Liver (tissue), 9 donors: Measurements from ENCODE around the gene SAMD7. TPM values are rescaled to one million over a fixed set of nuclear protein-coding genes. Genes with fewer than 3 reads are reported as not detected.
A peak's percentile ranks its signal among the peaks of the same experiment; 100 is the strongest.

ENCODE experiments used
- DNase-seq: peaks from one replicate; pipeline ENCODE4 v3.0.0-alpha.2; 2017; ENCODE audit warnings: low spot score
- H3K27ac ChIP-seq, 2 donors: one replicate each; pipeline ENCODE4 v1.7.0; 2013; ENCODE audit warnings: inconsistent platforms in 2 of 2, low read length in 2 of 2, control low read depth in 1 of 2, low read depth in 1 of 2, mild to moderate bottlenecking in 1 of 2
- H3K27me3 ChIP-seq, 4 donors: one replicate each; pipeline versions ENCODE4 v1.6.1 to v1.7.0; 2013; ENCODE audit warnings: low read length in 3 of 4, inconsistent platforms in 1 of 4, mild to moderate bottlenecking in 1 of 4, moderate library complexity in 1 of 4; ENCODE audit not compliant: control insufficient read depth in 4 of 4, insufficient read depth in 4 of 4
- H3K36me3 ChIP-seq, 4 donors: one replicate each; pipeline versions ENCODE4 v1.6.1 to v1.7.0; 2013; ENCODE audit warnings: low read length in 3 of 4, mild to moderate bottlenecking in 3 of 4, low read depth in 1 of 4, moderate library complexity in 1 of 4; ENCODE audit not compliant: control insufficient read depth in 4 of 4, insufficient read depth in 3 of 4
- H3K4me1 ChIP-seq, 4 donors: one replicate each; pipeline versions ENCODE4 v1.6.1 to v1.7.0; 2013; ENCODE audit warnings: low read length in 3 of 4, mild to moderate bottlenecking in 3 of 4, moderate library complexity in 1 of 4; ENCODE audit not compliant: control insufficient read depth in 4 of 4, insufficient read depth in 4 of 4
- H3K4me3 ChIP-seq, 3 donors: one replicate each; pipeline versions ENCODE4 v1.6.1 to v1.7.0; 2013; ENCODE audit warnings: low read length in 3 of 3, control low read depth in 1 of 3, low read depth in 1 of 3, mild to moderate bottlenecking in 1 of 3
- H3K9ac ChIP-seq, 2 donors: one replicate each; pipeline ENCODE4 v1.7.0; 2013; ENCODE audit warnings: low read length in 2 of 2, mild to moderate bottlenecking in 2 of 2, moderate library complexity in 2 of 2, control low read depth in 1 of 2, low read depth in 1 of 2
- H3K9me3 ChIP-seq, 4 donors: one replicate each; pipeline versions ENCODE4 v1.6.1 to v1.7.0; 2013; ENCODE audit warnings: low read length in 3 of 4; ENCODE audit not compliant: control insufficient read depth in 4 of 4
- ATF3 ChIP-seq: IDR thresholded peaks from 2 replicates; pipeline ENCODE4 v1.6.1; 2016; ENCODE audit warnings: antibody characterized with exemption
- CTCF ChIP-seq: fragments of 150-350 bp; IDR thresholded peaks from 2 replicates; pipeline ENCODE4 v1.5.1; 2017; ENCODE audit warnings: improper control_type of control experiment, low read depth, low read length; ENCODE audit not compliant: missing input control
- EGR1 ChIP-seq, 2 donors: IDR thresholded peaks; 2 replicates each; pipeline ENCODE4 v1.6.1; 2016 to 2018; ENCODE audit warnings: antibody characterized with exemption in 2 of 2, low read depth in 2 of 2
- FOXA1 ChIP-seq: IDR thresholded peaks from 2 replicates; pipeline ENCODE4 v1.6.1; 2016; ENCODE audit warnings: antibody characterized with exemption
- FOXA2 ChIP-seq: IDR thresholded peaks from 2 replicates; pipeline ENCODE4 v1.6.1; 2016; ENCODE audit warnings: antibody characterized with exemption
- GABPA ChIP-seq, 2 donors: IDR thresholded peaks in 1 of 2; conservative IDR thresholded peaks in 1 of 2; 2 replicates each; pipeline ENCODE4 v1.6.1; 2016; ENCODE audit warnings: antibody characterized with exemption in 2 of 2, mild to moderate bottlenecking in 1 of 2, moderate library complexity in 1 of 2
- HNF4A ChIP-seq, 2 donors: conservative IDR thresholded peaks; 2 replicates each; pipeline ENCODE4 v1.6.1; 2016; ENCODE audit warnings: antibody characterized with exemption in 2 of 2, mild to moderate bottlenecking in 2 of 2
- HNF4G ChIP-seq: IDR thresholded peaks from 2 replicates; pipeline ENCODE4 v1.6.1; 2016; ENCODE audit warnings: antibody characterized with exemption
- JUND ChIP-seq, 2 donors: IDR thresholded peaks; 2 replicates each; pipeline ENCODE4 v1.6.1; 2016; ENCODE audit warnings: antibody characterized with exemption in 2 of 2
- NR2F2 ChIP-seq: IDR thresholded peaks from 2 replicates; pipeline ENCODE4 v1.6.1; 2016; ENCODE audit warnings: antibody characterized with exemption
- RAD21 ChIP-seq, 2 donors: IDR thresholded peaks; 2 replicates each; pipeline ENCODE4 v1.6.1; 2016; ENCODE audit warnings: antibody characterized with exemption in 2 of 2, mild to moderate bottlenecking in 2 of 2
- REST ChIP-seq: IDR thresholded peaks from 2 replicates; pipeline ENCODE4 v1.6.1; 2016; ENCODE audit warnings: antibody characterized with exemption, mild to moderate bottlenecking
- RXRA ChIP-seq, 2 donors: IDR thresholded peaks; 2 replicates each; pipeline ENCODE4 v1.6.1; 2017 to 2018; ENCODE audit warnings: antibody characterized with exemption in 2 of 2, mild to moderate bottlenecking in 1 of 2
- SP1 ChIP-seq: IDR thresholded peaks from 2 replicates; pipeline ENCODE4 v1.6.1; 2018; ENCODE audit warnings: antibody characterized with exemption, mild to moderate bottlenecking
- TAF1 ChIP-seq: conservative IDR thresholded peaks from 2 replicates; pipeline ENCODE4 v1.6.1; 2016; ENCODE audit warnings: antibody characterized with exemption, mild to moderate bottlenecking
- YY1 ChIP-seq: IDR thresholded peaks from 2 replicates; pipeline ENCODE4 v1.6.1; 2016; ENCODE audit warnings: antibody characterized with exemption, mild to moderate bottlenecking
- WGBS: extraction: QIAGEN DNeasy Blood & Tissue Kit; methylation state at CpG from one replicate; pipeline ENCODE4 v1.1.7; 2013; 5-methylcytosine and 5-hydroxymethylcytosine counted together
- polyA plus RNA-seq, 2 donors: library from polyadenylated mRNA; stranded (reverse) in 1 of 2; unstranded in 1 of 2; fragments of 200-250 nt in 1 of 2; fragments of >200 nt in 1 of 2; fragmentation: Nextera tagmentation in 1 of 2; extraction: Ambion mirVana in 1 of 2; gene quantifications; one replicate each; pipeline versions ENCODE4 v1.2.1 to v1.2.3, GENCODE V29; 2013 to 2015
- total RNA-seq, 2 donors: library from RNA; depleted of rRNA; stranded (reverse); fragments of >200 nt; gene quantifications; one replicate each; pipeline ENCODE4 v1.2.3, GENCODE V29; 2014
- TF ChIP-seq, protein P1 (sequence below): IDR thresholded peaks from 2 replicates; pipeline ENCODE4 v1.6.1; 2016; ENCODE audit warnings: antibody characterized with exemption
- TF ChIP-seq, protein P2 (sequence below): IDR thresholded peaks from 2 replicates; pipeline ENCODE4 v1.6.1; 2016; ENCODE audit warnings: antibody characterized with exemption
- donor health status: healthy.
- donor health status: healthy.
- donor health status: healthy.
- donor health status: healthy.
- donor health status: healthy.

The SAMD7 gene
- total and polyA plus RNA-seq, 4 donors = not detected

- Histone ChIP-seq H3K27ac (peak overlapping the region in 1 of 2 donors; percentile 46), H3K4me3 (no peak overlapping the region), H3K9ac (no peak overlapping the region), H3K36me3 (no peaks in the 10 kb centered on the region), H3K27me3 (no peaks in the 10 kb centered on the region), H3K4me1 (no peaks in the 10 kb centered on the region), H3K9me3 (no peaks in the 10 kb centered on the region)
- WGBS = 75% methylated on average over 6 of the region's 6 CpGs
- TF ChIP-seq HNF4G (no peak), RXRA (IDR thresholded peaks at IDR 0.05) (no peak), ATF3 (no peak), JUND (IDR thresholded peaks at IDR 0.05) (no peak), EGR1 (IDR thresholded peaks at IDR 0.05; ENCODE audit: low read depth in 2 of 2) (no peak)
- TF ChIP-seq, protein P1, sequence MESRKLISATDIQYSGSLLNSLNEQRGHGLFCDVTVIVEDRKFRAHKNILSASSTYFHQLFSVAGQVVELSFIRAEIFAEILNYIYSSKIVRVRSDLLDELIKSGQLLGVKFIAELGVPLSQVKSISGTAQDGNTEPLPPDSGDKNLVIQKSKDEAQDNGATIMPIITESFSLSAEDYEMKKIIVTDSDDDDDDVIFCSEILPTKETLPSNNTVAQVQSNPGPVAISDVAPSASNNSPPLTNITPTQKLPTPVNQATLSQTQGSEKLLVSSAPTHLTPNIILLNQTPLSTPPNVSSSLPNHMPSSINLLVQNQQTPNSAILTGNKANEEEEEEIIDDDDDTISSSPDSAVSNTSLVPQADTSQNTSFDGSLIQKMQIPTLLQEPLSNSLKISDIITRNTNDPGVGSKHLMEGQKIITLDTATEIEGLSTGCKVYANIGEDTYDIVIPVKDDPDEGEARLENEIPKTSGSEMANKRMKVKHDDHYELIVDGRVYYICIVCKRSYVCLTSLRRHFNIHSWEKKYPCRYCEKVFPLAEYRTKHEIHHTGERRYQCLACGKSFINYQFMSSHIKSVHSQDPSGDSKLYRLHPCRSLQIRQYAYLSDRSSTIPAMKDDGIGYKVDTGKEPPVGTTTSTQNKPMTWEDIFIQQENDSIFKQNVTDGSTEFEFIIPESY = no peak
- no peak for DNase-seq
These were observed 42.9 kb downstream of the SAMD7 start for GRCh38 chr3:169954142-169954756.

DNA sequence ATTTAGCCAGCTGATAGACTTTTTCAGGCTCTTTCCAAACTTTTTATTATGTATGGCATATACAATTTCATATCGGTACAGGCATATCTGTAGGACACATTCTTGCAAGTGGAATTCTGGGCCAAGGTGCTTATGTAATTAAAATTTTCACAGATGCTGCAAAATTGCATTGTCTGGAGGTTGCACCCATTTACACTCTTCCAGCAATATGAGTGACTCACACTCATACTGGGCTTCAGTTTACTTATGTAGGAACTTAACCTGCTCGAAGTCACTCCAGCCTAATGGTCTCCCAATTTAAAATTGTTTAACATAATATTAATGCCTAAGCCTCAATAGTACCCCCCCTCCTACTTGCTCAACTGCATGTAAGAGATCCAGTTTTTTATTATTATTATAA lies 44.0 kb downstream of the SAMD7 start:
- H3K27me3 ChIP-seq = no peaks in the 10 kb centered on the region
- H3K9me3 ChIP-seq = no peaks in the 10 kb centered on the region
- no peak overlapping the region for H3K9ac ChIP-seq
- no peak for TF ChIP-seq ATF3
- TF ChIP-seq CTCF = no peak
- TF ChIP-seq RAD21 (IDR thresholded peaks at IDR 0.05) = no peak
- no peak for TF ChIP-seq EGR1 (IDR thresholded peaks at IDR 0.05; ENCODE audit: low read depth in 2 of 2)
- TF ChIP-seq, protein P2, sequence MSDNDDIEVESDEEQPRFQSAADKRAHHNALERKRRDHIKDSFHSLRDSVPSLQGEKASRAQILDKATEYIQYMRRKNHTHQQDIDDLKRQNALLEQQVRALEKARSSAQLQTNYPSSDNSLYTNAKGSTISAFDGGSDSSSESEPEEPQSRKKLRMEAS = no peak
- no peak for TF ChIP-seq FOXA1
- no peak for TF ChIP-seq YY1
- TF ChIP-seq TAF1 = no peak
- TF ChIP-seq, protein P1 = no peak
- TF ChIP-seq JUND (IDR thresholded peaks at IDR 0.05) = no peak
- no peak for TF ChIP-seq GABPA (IDR thresholded peaks at IDR 0.05 in 1 of 2, conservative IDR thresholded peaks at IDR 0.05 in 1 of 2)
- TF ChIP-seq RXRA (IDR thresholded peaks at IDR 0.05) = no peak
- TF ChIP-seq HNF4G = no peak
- no peak for TF ChIP-seq FOXA2
- TF ChIP-seq REST = no peak
- TF ChIP-seq NR2F2 = no peak
- no peak for TF ChIP-seq SP1
- no peak for TF ChIP-seq HNF4A (conservative IDR thresholded peaks at IDR 0.05)
- H3K4me1 ChIP-seq = no peaks in the 10 kb centered on the region
- WGBS = 88% methylated on average over 2 of the region's 2 CpGs
- H3K27ac ChIP-seq = no peak overlapping the region
- H3K4me3 ChIP-seq = no peak overlapping the region
- DNase-seq = no peak
- H3K36me3 ChIP-seq = no peaks in the 10 kb centered on the region
